Thoracic aorta (tissue), 2 donors: ENCODE measurements around the gene PFDN6. TPM values are rescaled to one million over a fixed set of nuclear protein-coding genes. Genes with fewer than 3 reads are reported as not detected.
"Not testable (repeated sequence)": the region's sequence is repeated elsewhere in the genome, so short reads cannot be mapped to it uniquely, and the experiment has no call there.

Experiments used
- ATAC-seq: fragments of 150-250 bp; one replicate; pipeline ENCODE4 v1.8.0; 2017; ENCODE audit warnings: low read depth; ENCODE audit not compliant: insufficient number of reproducible peaks, low FRiP score
- DNase-seq: peaks from one replicate; pipeline ENCODE4 v3.0.0-alpha.2; 2020; ENCODE audit warnings: low spot score
- H3K27ac ChIP-seq, 2 donors: fragments of 200-600 bp; sonication (generic); 1 replicate in 1 of 2; 2 replicates in 1 of 2; pipeline ENCODE4 v1.5.1; 2016; ENCODE audit warnings: mild to moderate bottlenecking in 2 of 2, moderate library complexity in 2 of 2
- H3K27me3 ChIP-seq: fragments of 200-600 bp; sonication (generic); replicated peaks from 2 replicates; pipeline ENCODE4 v1.6.0; 2016; ENCODE audit warnings: mild to moderate bottlenecking; ENCODE audit not compliant: insufficient read depth
- H3K36me3 ChIP-seq: fragments of 200-600 bp; sonication (generic); one replicate; pipeline ENCODE4 v1.5.1; 2016
- H3K4me1 ChIP-seq, 2 donors: fragments of 200-600 bp; sonication (generic); 1 replicate in 1 of 2; 2 replicates in 1 of 2; pipeline versions ENCODE4 v1.5.1 to v1.6.0; 2016; ENCODE audit warnings: low read depth in 2 of 2, mild to moderate bottlenecking in 1 of 2; ENCODE audit not compliant: control insufficient read depth in 1 of 2
- H3K4me3 ChIP-seq: fragments of 200-600 bp; sonication (generic); 2 replicates; pipeline ENCODE4 v1.5.1; 2016; ENCODE audit warnings: mild to moderate bottlenecking
- H3K9me3 ChIP-seq: fragments of 200-600 bp; sonication (generic); 2 replicates; pipeline ENCODE4 v1.5.1; 2016
- CTCF ChIP-seq: fragments of 200-600 bp; sonication (generic); IDR thresholded peaks from one replicate; pipeline ENCODE4 v1.5.1; 2019; ENCODE audit warnings: antibody characterized with exemption
- total RNA-seq, 2 donors: library from RNA; depleted of rRNA; stranded (reverse); fragments of >200 nt; gene quantifications; one replicate each; pipeline versions ENCODE4 v1.1.0 to v1.2.3, GENCODE V29; 2016

PFDN6 gene
- total RNA-seq, 2 donors from 2014 or later = 26.8 to 31.9 TPM

GRCh38 chr6:33279257-33279695 is 10.1 kb upstream of the PFDN6 start:
- Histone ChIP-seq H3K9me3 (no peaks in the 10 kb centered on the region), H3K27ac (no peak overlapping the region), H3K4me1 (peaks cover 12 to 29% of the 10 kb centered on the region in 2 donors), H3K4me3 (no peak overlapping the region), H3K36me3 (peaks cover 7% of the 10 kb centered on the region), H3K27me3 (no peaks in the 10 kb centered on the region)
- no peak for TF ChIP-seq CTCF
- DNase-seq (no peak), ATAC-seq (no peak)

- no peaks in the 10 kb centered on the region for H3K9me3 ChIP-seq
- ATAC-seq (no peak), DNase-seq (no peak)
- peak; percentile 24 for TF ChIP-seq CTCF
- peaks cover 9 to 25% of the 10 kb centered on the region in 2 donors for H3K4me1 ChIP-seq
- no peak overlapping the region for H3K27ac ChIP-seq
- peaks cover 3% of the 10 kb centered on the region for H3K36me3 ChIP-seq
- no peaks in the 10 kb centered on the region for H3K27me3 ChIP-seq
- H3K4me3 ChIP-seq = no peak overlapping the region
Measured at GRCh38 chr6:33279971-33280511, 9.4 kb upstream of the PFDN6 start.

GRCh38 chr6:33280539-33280938 is 8.9 kb upstream of the PFDN6 start:
- peaks cover 3% of the 10 kb centered on the region for H3K36me3 ChIP-seq
- ATAC-seq (no peak), DNase-seq (no peak)
- peaks cover 9 to 23% of the 10 kb centered on the region in 2 donors for H3K4me1 ChIP-seq
- H3K4me3 ChIP-seq = no peak overlapping the region
- H3K27me3 ChIP-seq = no peaks in the 10 kb centered on the region
- H3K27ac ChIP-seq = no peak overlapping the region
- H3K9me3 ChIP-seq = no peaks in the 10 kb centered on the region
- TF ChIP-seq CTCF = no peak

- ATAC-seq, H3K9me3 ChIP-seq: not testable (repeated sequence)
- H3K4me1 ChIP-seq = peaks cover 15 to 16% of the 10 kb centered on the region in 2 donors
Measured at GRCh38 chr6:33285214-33285613, 4.2 kb upstream of the PFDN6 start.

GRCh38 chr6:33286946-33287914 is 2.2 kb upstream of the PFDN6 start:
- Histone ChIP-seq H3K9me3 (no peaks in the 10 kb centered on the region), H3K36me3 (peaks cover 17% of the 10 kb centered on the region), H3K27me3 (no peaks in the 10 kb centered on the region), H3K27ac (no peak overlapping the region), H3K4me1 (peaks cover 16 to 22% of the 10 kb centered on the region in 2 donors), H3K4me3 (no peak overlapping the region)
- DNase-seq (no peak), ATAC-seq (no peak)
- no peak for TF ChIP-seq CTCF

More at GRCh38 chr6:33285214-33285613, 4.2 kb upstream of the PFDN6 start:
- not testable (repeated sequence) for DNase-seq, H3K27me3 ChIP-seq, H3K27ac ChIP-seq, H3K36me3 ChIP-seq, H3K4me3 ChIP-seq
